Small intestine (tissue), 16 donors: ENCODE measurements around the gene TICAM1. TPM values are rescaled to one million over a fixed set of nuclear protein-coding genes. Genes with fewer than 3 reads are reported as not detected.

Experiments used
- DNase-seq, 2 donors: peaks; one replicate each; pipeline versions ENCODE4 v3.0.0 to v3.0.0-alpha.2; 2013
- FAIRE-seq: peaks from 2 replicates; lab custom pipeline; 2012; peaks lifted over from hg19 to GRCh38; lab: Jason Lieb, UNC
- H3K27ac ChIP-seq, 3 donors: one replicate each; pipeline ENCODE4 v1.5.1; 2013; ENCODE audit warnings: low read length in 2 of 3, mild to moderate bottlenecking in 2 of 3, control low read depth in 1 of 3, inconsistent platforms in 1 of 3, low read depth in 1 of 3, moderate library complexity in 1 of 3
- H3K27me3 ChIP-seq, 3 donors: one replicate each; pipeline ENCODE4 v1.6.1; 2013; ENCODE audit warnings: low read length in 3 of 3, inconsistent platforms in 1 of 3; ENCODE audit not compliant: control insufficient read depth in 3 of 3, insufficient read depth in 3 of 3
- H3K36me3 ChIP-seq, 3 donors: one replicate each; pipeline ENCODE4 v1.6.1; 2013; ENCODE audit warnings: low read length in 3 of 3, inconsistent platforms in 1 of 3, low read depth in 1 of 3, mild to moderate bottlenecking in 1 of 3, moderate library complexity in 1 of 3; ENCODE audit not compliant: control insufficient read depth in 3 of 3, insufficient read depth in 2 of 3
- H3K4me1 ChIP-seq, 3 donors: one replicate each; pipeline ENCODE4 v1.6.1; 2013; ENCODE audit warnings: low read length in 2 of 3, inconsistent platforms in 1 of 3, low read depth in 1 of 3, mild to moderate bottlenecking in 1 of 3, moderate library complexity in 1 of 3; ENCODE audit not compliant: control insufficient read depth in 3 of 3, insufficient read depth in 2 of 3
- H3K4me3 ChIP-seq, 3 donors: one replicate each; pipeline ENCODE4 v1.5.1; 2013; ENCODE audit warnings: low read length in 3 of 3, control low read depth in 1 of 3, inconsistent platforms in 1 of 3, low read depth in 1 of 3, mild to moderate bottlenecking in 1 of 3, moderate library complexity in 1 of 3
- H3K9me3 ChIP-seq, 2 donors: one replicate each; pipeline ENCODE4 v1.6.1; 2013; ENCODE audit warnings: low read depth in 1 of 2, low read length in 1 of 2; ENCODE audit not compliant: control insufficient read depth in 2 of 2, insufficient read depth in 1 of 2
- WGBS, 3 donors: extraction: QIAGEN DNeasy Blood & Tissue Kit; methylation state at CpG; one replicate each; pipeline ENCODE4 v1.1.7; 2013; 5-methylcytosine and 5-hydroxymethylcytosine counted together
- long read RNA-seq, 10 donors: transcript quantifications; one replicate each; lab custom pipeline, GENCODE V29; 2026
- polyA plus RNA-seq, 4 donors: library from polyadenylated mRNA; stranded (reverse) in 3 of 4; unstranded in 1 of 4; fragments of 200-250 nt in 3 of 4; fragments of 120-200 nt in 1 of 4; gene quantifications; one replicate each; pipeline versions ENCODE4 v1.2.1 to v1.2.3, GENCODE V29; 2013
- donor health status: healthy with polysubstance abuse.
- donor health status: control.
- donor health status: control.
- donor health status: Bipolar disorder and iron deficiency.
- donor health status: healthy.

TICAM1 gene
- polyA plus RNA-seq: 10 to 100 TPM; 14.3 to 38.0 (median 20.6) TPM
- long read RNA-seq, donor 1: 0 reads
- long read RNA-seq, donor 2, partial matches to known transcripts: 0 of 4 reads
- long read RNA-seq, donor 2, other reads (novel, unspliced or antisense): 0 of 4 reads
- long read RNA-seq, donor 3, partial matches to known transcripts: 0 of 3 reads
- long read RNA-seq, donor 3, other reads (novel, unspliced or antisense): 0 of 3 reads
- long read RNA-seq, donor 4: 0 reads
- long read RNA-seq, donor 5: 0 reads
- long read RNA-seq, donor 6, transcript TICAM1-201 (2 exons, 2,676 nt): major isoform, 5 of 5 reads
- long read RNA-seq, donor 6, partial matches to known transcripts: 0 of 5 reads
- long read RNA-seq, donor 6, other reads (novel, unspliced or antisense): 0 of 5 reads
- long read RNA-seq, donor 7, partial matches to known transcripts: 0 of 3 reads
- long read RNA-seq, donor 7, other reads (novel, unspliced or antisense): 0 of 3 reads
- long read RNA-seq, donor 8, partial matches to known transcripts: 0 of 2 reads
- long read RNA-seq, donor 8, other reads (novel, unspliced or antisense): 0 of 2 reads
- long read RNA-seq, donor 9: 0 reads
- long read RNA-seq, donor 10, partial matches to known transcripts: 0 of 1 reads
- long read RNA-seq, donor 10, other reads (novel, unspliced or antisense): 0 of 1 reads

DNA sequence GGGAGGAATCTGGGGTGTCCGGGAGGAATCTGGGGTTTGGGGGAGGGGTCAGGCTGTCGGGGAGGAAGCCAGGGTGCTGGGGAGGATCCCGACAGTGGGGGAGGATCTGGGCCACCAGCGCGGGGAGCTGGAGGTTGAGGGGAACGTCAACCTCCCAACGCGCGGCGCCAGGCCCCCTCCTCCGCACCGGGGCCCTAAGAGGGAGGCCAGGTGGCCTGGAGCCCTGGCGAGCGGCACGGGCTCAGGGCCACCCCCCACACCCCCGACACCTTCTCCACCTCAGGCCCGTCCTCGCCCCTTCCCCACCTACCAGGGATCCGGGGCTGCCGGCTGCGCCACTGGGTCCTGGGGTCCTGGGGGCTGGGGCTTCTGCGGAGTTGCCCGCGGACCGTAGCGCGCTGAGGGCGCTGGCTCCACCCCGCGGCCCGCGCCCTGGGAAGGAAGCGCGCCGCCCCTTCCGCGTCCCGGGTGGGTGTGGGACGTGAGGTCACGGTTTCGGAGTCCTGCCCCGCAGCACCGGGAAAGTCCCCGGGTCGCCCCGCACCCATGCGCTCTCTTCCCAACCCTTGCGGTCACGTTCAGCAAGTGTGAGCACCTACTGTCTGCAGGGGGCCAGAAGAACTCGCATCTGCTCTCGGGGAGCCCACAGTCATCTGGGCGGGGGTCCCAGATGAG, at the start of gene TICAM1:
Gene TICAM1 (minus strand): TSS at position 409 of the 675 bp plus-strand sequence. CDS start 13,335 bp downstream, outside the sequence.
- peak within 1 kb of the TSS; percentile 91 to 97 (median 95) for H3K4me3 ChIP-seq
- H3K9me3 ChIP-seq: no peaks in the 10 kb centered on the region
- peaks cover 0 to 25% (median 6%) of the 10 kb centered on the region in 3 donors for H3K4me1 ChIP-seq
- H3K27me3 ChIP-seq: no peaks in the 10 kb centered on the region
- H3K27ac ChIP-seq: peak within 1 kb of the TSS; percentile 94 to 99 (median 98)
- DNase-seq (peak; percentile 83 to 91), FAIRE-seq (no peak)
- 0 to 1% (median 1%) methylated on average over 29 to 52 of the region's 52 CpGs for WGBS, 3 donors
- H3K36me3 ChIP-seq: no peaks in the 10 kb centered on the region

DNA sequence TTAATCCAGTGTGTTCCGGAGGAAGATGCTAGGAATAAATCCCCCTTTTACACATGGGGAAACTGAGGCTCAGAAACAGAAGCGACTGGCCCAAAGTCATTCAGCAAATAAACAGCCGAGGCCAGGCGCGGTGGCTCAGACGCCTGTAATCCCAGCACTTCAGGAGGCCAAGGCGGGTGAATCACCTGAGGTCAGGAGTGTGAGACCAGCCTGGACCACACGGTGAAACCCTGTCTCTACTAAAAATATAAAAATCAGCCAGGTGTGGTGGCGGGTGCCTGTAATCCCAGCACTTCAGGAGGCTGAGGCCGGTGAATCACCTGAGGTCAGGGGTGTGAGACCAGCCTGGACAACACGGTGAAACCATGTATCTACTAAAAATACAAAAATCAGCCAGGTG, 47.5 kb upstream of the TICAM1 start:
- no peak for DNase-seq
- Histone ChIP-seq H3K27ac (no peak overlapping the region), H3K36me3 (no peaks in the 10 kb centered on the region), H3K4me1 (no peaks in the 10 kb centered on the region), H3K9me3 (no peaks in the 10 kb centered on the region), H3K4me3 (no peak overlapping the region), H3K27me3 (no peaks in the 10 kb centered on the region)
- FAIRE-seq: no peak
- 88 to 93% (median 91%) methylated on average over 11 of the region's 11 CpGs for WGBS, 3 donors

DNA sequence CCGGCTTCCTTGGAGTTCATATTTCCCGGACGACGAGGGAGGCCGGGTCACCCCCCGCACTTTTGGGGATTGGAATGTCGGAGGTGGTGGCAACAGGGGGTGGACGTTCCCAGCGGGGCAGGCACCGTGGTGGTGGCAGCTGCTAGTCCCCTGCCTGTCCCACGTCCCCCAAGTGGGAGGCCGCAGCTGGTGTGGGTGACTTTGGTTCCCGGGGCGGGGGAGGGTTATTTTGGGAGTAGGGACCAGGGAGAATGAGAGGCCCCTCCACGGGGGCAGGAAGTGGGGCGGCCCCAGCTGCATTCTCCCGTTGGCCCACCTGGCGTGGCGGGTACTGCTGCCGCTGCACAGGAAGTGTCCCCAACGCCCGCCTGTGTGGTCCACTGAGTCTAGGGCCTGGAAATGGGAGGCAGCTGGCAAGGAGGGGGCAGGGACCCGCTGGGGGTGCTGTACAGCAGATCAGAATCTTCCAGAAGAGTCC, 47.0 kb upstream of the TICAM1 start:
- Histone ChIP-seq H3K4me1 (no peaks in the 10 kb centered on the region), H3K4me3 (no peak overlapping the region), H3K9me3 (no peaks in the 10 kb centered on the region), H3K27me3 (no peaks in the 10 kb centered on the region), H3K36me3 (no peaks in the 10 kb centered on the region), H3K27ac (no peak overlapping the region)
- FAIRE-seq (no peak), DNase-seq (no peak)
- whole genome bisulfite sequencing, 3 donors: 37 to 63% (median 51%) methylated on average over 20 to 23 of the region's 23 CpGs

DNA sequence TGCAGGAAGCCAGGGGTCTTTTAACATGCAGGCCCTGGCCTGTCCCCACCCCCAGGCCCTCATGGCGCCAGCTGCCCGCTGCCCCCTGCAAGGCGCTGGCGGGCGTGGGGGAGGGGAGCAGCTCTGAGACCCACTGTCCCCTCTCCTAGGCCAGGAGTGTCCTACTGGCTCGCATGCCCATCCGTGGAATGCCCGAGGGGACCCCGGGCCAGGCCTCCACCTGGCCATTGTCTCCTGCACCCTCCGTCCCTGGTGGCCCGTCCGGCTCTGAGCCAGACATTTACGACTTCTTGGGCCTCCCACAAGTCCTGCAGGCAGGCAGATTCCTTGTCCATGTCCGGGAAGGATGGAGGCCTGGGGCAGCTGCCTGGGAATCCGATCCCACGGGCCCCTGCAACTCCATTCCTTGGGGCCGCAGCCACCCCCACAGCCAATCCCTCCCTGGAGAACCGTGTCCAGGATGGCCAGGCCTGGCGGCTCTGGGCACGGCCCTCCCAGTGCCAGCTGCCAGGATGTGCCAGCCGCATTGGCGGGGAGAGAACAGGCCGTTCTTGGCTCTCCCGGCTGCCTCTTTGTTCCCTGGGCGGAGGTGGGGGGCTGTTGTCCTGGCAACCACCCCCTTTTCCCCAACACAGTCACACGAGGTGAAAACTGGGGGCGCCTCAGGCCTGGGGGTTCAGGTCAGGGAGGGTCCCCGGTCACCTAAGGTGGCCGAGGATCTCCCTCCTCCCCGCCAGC, 46.4 kb upstream of the TICAM1 start:
- FAIRE-seq (no peak), DNase-seq (no peak)
- Histone ChIP-seq H3K27ac (no peak overlapping the region), H3K36me3 (no peaks in the 10 kb centered on the region), H3K4me1 (no peaks in the 10 kb centered on the region), H3K27me3 (no peaks in the 10 kb centered on the region), H3K4me3 (no peak overlapping the region), H3K9me3 (no peaks in the 10 kb centered on the region)
- 60 to 68% (median 65%) methylated on average over 26 to 30 of the region's 30 CpGs for WGBS, 3 donors

DNA sequence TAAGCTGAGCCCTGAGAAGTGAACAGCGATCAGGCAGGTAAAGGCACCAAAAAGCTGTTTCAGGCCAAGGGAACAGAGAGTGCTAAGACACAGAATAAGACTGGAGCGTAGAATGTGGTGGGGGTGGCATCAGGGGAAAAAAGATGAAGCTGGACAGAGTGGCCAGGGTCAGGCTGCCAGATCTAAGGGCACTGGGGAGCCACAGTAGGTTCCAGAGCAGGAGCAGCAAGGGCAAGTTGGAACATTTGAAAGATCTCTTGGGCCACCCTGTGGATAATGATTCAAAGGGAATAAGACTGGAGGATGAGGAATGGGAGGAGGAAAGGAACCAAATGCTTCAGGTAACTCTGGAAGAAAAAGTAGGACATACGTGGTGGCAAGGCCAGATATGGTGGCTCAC, 42.4 kb upstream of the TICAM1 start:
- no peak overlapping the region for H3K27ac ChIP-seq
- H3K4me3 ChIP-seq: no peak overlapping the region
- H3K27me3 ChIP-seq: no peaks in the 10 kb centered on the region
- no peaks in the 10 kb centered on the region for H3K36me3 ChIP-seq
- FAIRE-seq (no peak), DNase-seq (no peak)
- H3K9me3 ChIP-seq: peaks cover 0 to 3% of the 10 kb centered on the region in 2 donors
- 92 to 96% (median 92%) methylated on average over 3 of the region's 3 CpGs for WGBS, 3 donors
- peaks cover 0 to 3% (median 0%) of the 10 kb centered on the region in 3 donors for H3K4me1 ChIP-seq

DNA sequence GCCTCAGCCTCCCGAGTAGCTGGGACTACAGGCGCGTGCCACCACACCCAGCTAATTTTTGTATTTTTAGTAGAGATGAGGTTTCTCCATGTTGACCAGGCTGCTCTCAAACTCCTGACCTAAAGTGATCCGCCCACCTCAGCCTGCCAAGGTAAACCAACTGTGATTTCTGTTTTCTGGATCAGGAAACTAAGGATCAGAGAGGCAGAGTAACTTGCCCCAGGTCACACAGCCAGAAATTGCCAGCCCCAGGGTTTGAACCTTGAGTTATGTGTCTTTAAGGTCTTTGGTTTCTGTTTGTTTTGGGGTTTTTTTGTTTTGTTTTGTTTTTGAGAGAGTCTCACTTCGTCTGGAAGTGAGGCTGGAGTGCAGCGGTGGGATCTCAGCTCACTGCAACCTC, 40.2 kb upstream of the TICAM1 start:
- H3K36me3 ChIP-seq: no peaks in the 10 kb centered on the region
- peaks cover 0 to 3% (median 2%) of the 10 kb centered on the region in 3 donors for H3K4me1 ChIP-seq
- H3K4me3 ChIP-seq: no peak overlapping the region
- FAIRE-seq (no peak), DNase-seq (no peak)
- no peaks in the 10 kb centered on the region for H3K27me3 ChIP-seq
- no peak overlapping the region for H3K27ac ChIP-seq
- H3K9me3 ChIP-seq: peaks cover 0 to 3% of the 10 kb centered on the region in 2 donors
- 69 to 86% (median 70%) methylated on average over 6 of the region's 6 CpGs for WGBS, 3 donors

DNA sequence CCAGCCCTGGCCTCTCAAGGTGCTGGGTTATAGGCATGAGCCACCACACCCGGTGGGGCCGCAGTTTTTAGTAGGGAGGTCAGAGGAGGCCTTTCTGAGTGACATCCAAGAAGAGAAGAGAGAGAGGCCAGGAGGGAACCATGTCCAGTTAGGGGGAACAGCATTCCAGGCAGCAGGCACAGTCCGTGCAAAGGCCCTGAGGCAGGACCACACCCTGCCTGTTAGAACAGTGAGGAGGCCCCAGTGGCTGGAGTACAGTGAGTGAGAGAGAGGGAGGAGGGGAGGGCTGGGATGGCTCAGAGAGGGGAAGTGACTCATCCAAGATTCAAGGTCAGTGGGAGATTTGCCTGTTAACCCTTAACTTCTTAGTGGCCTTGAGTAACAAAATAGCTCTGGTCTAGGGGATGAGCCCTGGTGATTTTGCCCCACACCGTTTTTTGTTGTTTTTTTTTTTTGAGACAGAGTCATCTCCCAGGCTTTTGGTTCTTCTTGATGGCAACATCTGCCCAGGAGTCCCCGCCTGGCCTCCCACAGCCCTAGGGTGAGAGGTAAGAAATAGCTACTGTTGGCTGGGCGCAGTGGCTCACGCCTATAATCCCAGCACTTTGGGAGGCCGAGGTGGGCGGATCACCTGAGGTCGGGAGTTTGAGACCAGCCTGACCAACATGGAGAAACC, 38.7 kb upstream of the TICAM1 start:
- 63 to 72% (median 68%) methylated on average over 10 of the region's 10 CpGs for WGBS, 3 donors
- peaks cover 0 to 3% of the 10 kb centered on the region in 2 donors for H3K9me3 ChIP-seq
- H3K4me3 ChIP-seq: no peak overlapping the region
- no peak for FAIRE-seq
- no peaks in the 10 kb centered on the region for H3K27me3 ChIP-seq
- peak; percentile 61 to 77 for DNase-seq
- H3K36me3 ChIP-seq: peaks cover 0 to 3% (median 0%) of the 10 kb centered on the region in 3 donors
- peak overlapping the region in 1 of 3 donors; percentile 62 for H3K27ac ChIP-seq
- peaks cover 0 to 5% (median 2%) of the 10 kb centered on the region in 3 donors for H3K4me1 ChIP-seq
